K562 (cell line): ENCODE results near the gene TIGD7. TPM values are rescaled to one million over a fixed set of nuclear protein-coding genes. Genes with fewer than 3 reads are reported as not detected.

Experiments used
- ATAC-seq: fragments of 200-7000 bp; cut with Tn5 transposase; 3 replicates; pipeline ENCODE4 v1.9.1; 2020; ENCODE audit warnings: moderate library complexity
- BruUV-seq: library from RNA; stranded (reverse); fragments of 400-500 nt; replicated peaks from 2 replicates; lab custom pipeline; 2021; lab: Mats Ljungman, UMichigan
- CTCF ChIA-PET: fragments of 300-600 bp; formaldehyde crosslinking; extraction: SDS; loops from one replicate; lab custom pipeline; 2021; ENCODE audit warnings: low intra/inter-chr PET ratio; lab: Yijun Ruan, JAX
- POLR2A ChIA-PET: fragments of 300-600, 350-650 bp; sonication (Branson Sonifier 250); formaldehyde crosslinking; extraction: SDS; loops from one replicate; lab custom pipeline; 2021; ENCODE audit warnings: antibody characterized with exemption, inconsistent platforms; lab: Yijun Ruan, JAX
- DNase-seq, 4 experiments: peaks; one replicate each; pipeline versions ENCODE4 v3.0.0 to v3.0.0-alpha.2; 2011 to 2018; ENCODE audit warnings: low spot score in 3 of 4, mixed read lengths in 3 of 4; ENCODE audit errors: extremely low read depth in 1 of 4
- FAIRE-seq: peaks from 2 replicates; lab custom pipeline; 2011; peaks lifted over from hg19 to GRCh38; lab: Jason Lieb, UNC
- H2AFZ ChIP-seq: 2 replicates; pipeline ENCODE4 v1.6.0; 2011; ENCODE audit warnings: low read depth, low read length, control low read depth, inconsistent platforms
- H3K27ac ChIP-seq: fragments of 200-600 bp; 3 replicates; pipeline ENCODE4 v1.8.0; 2011; ENCODE audit warnings: low read depth, mild to moderate bottlenecking, control low read depth, inconsistent platforms, low read length, moderate library complexity, mixed read lengths; ENCODE audit errors: extremely low read depth
- H3K27me3 ChIP-seq, 2 experiments: fragments of 300-600 bp in 1 of 2; 2 replicates in 1 of 2; 3 replicates in 1 of 2; pipeline versions ENCODE4 v1.6.0 to v1.8.0; 2011; ENCODE audit warnings: inconsistent platforms in 2 of 2, low read length in 2 of 2, mild to moderate bottlenecking in 1 of 2, mixed read lengths in 1 of 2, moderate library complexity in 1 of 2; ENCODE audit not compliant: control insufficient read depth in 2 of 2, insufficient read depth in 2 of 2
- H3K36me3 ChIP-seq: fragments of 300-600 bp; 3 replicates; pipeline ENCODE4 v1.8.0; 2011; ENCODE audit warnings: mild to moderate bottlenecking, low read length, inconsistent platforms; ENCODE audit not compliant: control insufficient read depth, insufficient read depth
- H3K4me1 ChIP-seq, 2 experiments: fragments of 200-600 bp in 1 of 2; replicated peaks in 1 of 2; 2 replicates in 1 of 2; 3 replicates in 1 of 2; pipeline versions ENCODE4 v1.5.1 to v1.8.0; 2011; ENCODE audit warnings: inconsistent platforms in 2 of 2, low read length in 2 of 2, mild to moderate bottlenecking in 1 of 2, mixed read lengths in 1 of 2, moderate library complexity in 1 of 2; ENCODE audit not compliant: control insufficient read depth in 2 of 2, insufficient read depth in 2 of 2
- H3K4me2 ChIP-seq: 2 replicates; pipeline ENCODE4 v1.6.1; 2011; ENCODE audit warnings: low read length, control low read depth, inconsistent platforms, mixed read lengths; ENCODE audit not compliant: insufficient read depth
- H3K4me3 ChIP-seq: fragments of 200-600 bp; sonication (generic), shearing (Covaris generic); 2 replicates; pipeline ENCODE4 v1.5.1; 2016; ENCODE audit warnings: control low read depth, inconsistent platforms
- H3K79me2 ChIP-seq: fragments of 200-600 bp; 3 replicates; pipeline ENCODE4 v1.8.0; 2011; ENCODE audit warnings: low read length, inconsistent platforms; ENCODE audit not compliant: control insufficient read depth, insufficient read depth
- H3K9ac ChIP-seq, 2 experiments: 2 replicates each; pipeline versions ENCODE4 v1.6.0 to v1.6.1; 2011; ENCODE audit warnings: low read depth in 2 of 2, low read length in 2 of 2, control low read depth in 1 of 2, inconsistent platforms in 1 of 2, mild to moderate bottlenecking in 1 of 2, mixed read lengths in 1 of 2; ENCODE audit not compliant: insufficient read depth in 1 of 2
- H3K9me1 ChIP-seq: one replicate; pipeline ENCODE4 v1.6.0; 2011; ENCODE audit warnings: inconsistent platforms, mild to moderate bottlenecking, low read length, moderate library complexity; ENCODE audit not compliant: control insufficient read depth, insufficient read depth
- H3K9me3 ChIP-seq: replicated peaks from 2 replicates; pipeline ENCODE4 v1.5.1; 2011; ENCODE audit warnings: low read depth, low read length, inconsistent platforms; ENCODE audit not compliant: control insufficient read depth, insufficient read depth
- H4K20me1 ChIP-seq: replicated peaks from 2 replicates; pipeline ENCODE4 v1.6.1; 2011; ENCODE audit warnings: low read length, inconsistent platforms, mixed read lengths; ENCODE audit not compliant: control insufficient read depth, insufficient read depth
- ASH1L ChIP-seq: fragments of 450-650 bp; IDR thresholded peaks from 2 replicates; pipeline ENCODE4 v1.6.1; 2018; ENCODE audit warnings: borderline replicate concordance, mild to moderate bottlenecking, low read depth; ENCODE audit not compliant: partially characterized antibody
- ELK1 ChIP-seq: sonication (generic); formaldehyde crosslinking; IDR thresholded peaks from 2 replicates; pipeline ENCODE4 v1.8.1; 2022; ENCODE audit warnings: missing genetic modification reagents
- ESRRB ChIP-seq: fragments of 250-450 bp; sonication (Bioruptor Pico); IDR thresholded peaks from 2 replicates; pipeline ENCODE4 v1.5.0; 2020; ENCODE audit warnings: mild to moderate bottlenecking, moderate library complexity, borderline replicate concordance
- FUS ChIP-seq: fragments of 200-400 bp; formaldehyde crosslinking; optimal IDR thresholded peaks from 2 replicates; pipeline ENCODE3; 2017; ENCODE audit warnings: low read depth, low read length
- HES1 ChIP-seq: fragments of 450-650 bp; IDR thresholded peaks from 2 replicates; pipeline ENCODE4 v1.6.1; 2016; ENCODE audit warnings: low read depth, mild to moderate bottlenecking, moderate library complexity
- MAFF ChIP-seq: IDR thresholded peaks from 2 replicates; pipeline ENCODE4 v1.6.1; 2012; ENCODE audit warnings: low read length, improper control_type of control experiment
- MXI1 ChIP-seq: IDR thresholded peaks from 2 replicates; pipeline ENCODE4 v1.6.1; 2011; ENCODE audit warnings: low read depth, mild to moderate bottlenecking, improper control_type of control experiment, low read length
- SMARCA4 ChIP-seq: fragments of 450-650 bp; IDR thresholded peaks from 2 replicates; pipeline ENCODE4 v1.6.1; 2016
- TGIF2 ChIP-seq: sonication (generic); formaldehyde crosslinking; IDR thresholded peaks from 2 replicates; pipeline ENCODE4 v1.8.1; 2022; ENCODE audit warnings: mild to moderate bottlenecking, missing genetic modification reagents, moderate library complexity
- TRIM28 ChIP-seq: fragments of 450-650 bp; IDR thresholded peaks from 2 replicates; pipeline ENCODE4 v1.6.1; 2017
- ZBTB17 ChIP-seq: fragments of 450-650 bp; formaldehyde crosslinking; IDR thresholded peaks from 2 replicates; pipeline ENCODE4 v1.4.0; 2020; ENCODE audit warnings: mild to moderate bottlenecking
- ZKSCAN1 ChIP-seq: fragments of 150-350 bp; IDR thresholded peaks from 2 replicates; pipeline ENCODE4 v1.6.1; 2016; ENCODE audit warnings: low read depth, low read length
- ZNF583 ChIP-seq: fragments of 250-450 bp; sonication (Bioruptor Pico); IDR thresholded peaks from 2 replicates; pipeline ENCODE4 v1.4.0; 2020
- ZNF589 ChIP-seq: fragments of 200-800 bp; sonication (Bioruptor generic); IDR thresholded peaks from 2 replicates; pipeline ENCODE4 v1.6.1; 2016; ENCODE audit warnings: low read depth, missing genetic modification characterization, missing compliant biosample characterization
- ZNF780A ChIP-seq: fragments of 250-450 bp; sonication (Bioruptor Pico); IDR thresholded peaks from 2 replicates; pipeline ENCODE4 v1.5.0; 2021; ENCODE audit warnings: mild to moderate bottlenecking
- WGBS: fragments of 100-300 bp; shearing (Covaris generic); methylation state at CpG from one replicate; pipeline ENCODE4 v1.1.6; 2016; ENCODE audit warnings: low coverage, mixed read lengths; ENCODE audit not compliant: insufficient coverage; ENCODE audit errors: missing lambda C conversion rate; 5-methylcytosine and 5-hydroxymethylcytosine counted together
- in situ Hi-C: fragments of 300-500 bp; cut with MboI; formaldehyde crosslinking; loops from 4 replicates; pipeline ENCODE4 v1.15.0; 2018; ENCODE audit warnings: inconsistent platforms, mixed read lengths
- intact Hi-C: fragments of 100-400 bp; cut with micrococcal nuclease; formaldehyde crosslinking; loops from 2 replicates; pipeline ENCODE4 v1.14.2; 2022
- polyA plus RNA-seq, 8 experiments: library from polyadenylated mRNA; depleted of rRNA in 4 of 8; stranded (reverse) in 5 of 8; unstranded in 3 of 8; fragments of >200 nt; fragmentation: Nextera tagmentation in 2 of 8; fragmentation: Illumina TruSeq in 1 of 8; extraction: Ambion mirVana in 2 of 8; extraction: Trizol in 1 of 8; gene quantifications; 2 replicates each; pipeline versions ENCODE4 v1.2.1 to v1.2.3, GENCODE V29; 2011 to 2014; ENCODE audit warnings: inconsistent platforms in 1 of 8, missing spikeins in 1 of 8
- total RNA-seq, 7 experiments: library from RNA; depleted of rRNA in 6 of 7; stranded (reverse); fragments of >200 nt in 6 of 7; fragmentation: Illumina TruSeq in 2 of 7; extraction: Trizol in 2 of 7; gene quantifications; 2 replicates each; pipeline versions ENCODE4 v1.2.1 to v1.2.3, GENCODE V29; 2011 to 2021; ENCODE audit warnings: low replicate concordance in 1 of 7

The TIGD7 gene
- total and polyA plus RNA-seq, 9 of the 15 experiments (the other 6 are each of a cell fraction or from before 2014, with no cell fraction given), result 0.84 to 10.7 (median 6.7) TPM

GRCh38 chr16:3249451-3249850 is 55.8 kb downstream of the TIGD7 start:
- intact Hi-C loops, result no loop called here

More at GRCh38 chr16:3249451-3249850, 55.8 kb downstream of the TIGD7 start:
- DNase-seq (no peak), ATAC-seq (no peak), FAIRE-seq (no peak)
- no TSS peak for BruUV-seq
- WGBS, result 6% methylated on average over 14 of the region's 14 CpGs
- ChIA-PET POLR2A (interaction anchor here (0.7 kb wide), 1 partner anchor 9 kb away, joined by 3 read pairs; no protein-coding TSS in a partner anchor), CTCF (no interaction called here)
- Histone ChIP-seq H3K27me3 (peaks cover 12 to 61% of the 10 kb centered on the region in 2 experiments), H3K9me1 (no peaks in the 10 kb centered on the region), H3K9me3 (no peaks in the 10 kb centered on the region), H4K20me1 (no peaks in the 10 kb centered on the region), H3K27ac (no peak overlapping the region), H3K4me1 (peaks cover 0 to 9% of the 10 kb centered on the region in 2 experiments; a peak in 1 of 5 replicates), H3K4me3 (no peak overlapping the region), H3K79me2 (no peaks in the 10 kb centered on the region), H3K4me2 (no peak overlapping the region), H2AFZ (no peak overlapping the region), H3K9ac (no peak overlapping the region), H3K36me3 (no peaks in the 10 kb centered on the region)
- in situ Hi-C loops, result no loop called here
- TF ChIP-seq FUS (no peak), ASH1L (no peak), HES1 (no peak), TRIM28 (no peak), ELK1 (CRISPR knock-in tag) (no peak), ZNF583 (CRISPR knock-in tag) (no peak), SMARCA4 (no peak), MXI1 (no peak), ZNF780A (no peak), MAFF (no peak), ZBTB17 (CRISPR knock-in tag) (no peak), ZKSCAN1 (no peak), ZNF589 (CRISPR knock-in tag) (no peak), ESRRB (no peak), TGIF2 (CRISPR knock-in tag) (no peak)
